ENCODE data around the gene TMEM204. TPM values are rescaled to one million over a fixed set of nuclear protein-coding genes. Genes with fewer than 3 reads are reported as not detected.

Gene TMEM204
- polyA plus RNA-seq, 1 of the 3 experiments (the other 2 are of a cell fraction): 2.3 TPM

- no peak for DNase-seq
- no peaks in the 10 kb centered on the region for H3F3A ChIP-seq (replicated peaks; ENCODE audit: insufficient read depth)
- H2AFZ ChIP-seq (ENCODE audit: low read depth): no peak overlapping the region
- H3K27ac ChIP-seq (ENCODE audit: low read depth in 2 of 2, low read length in 1 of 2): no peak overlapping the region; a peak in 2 of 4 replicates
- H3K4me2 ChIP-seq: no peak overlapping the region
- no peaks in the 10 kb centered on the region for H4K20me1 ChIP-seq (ENCODE audit: insufficient read depth)
- H3K9me2 ChIP-seq: no peaks in the 10 kb centered on the region
- TF ChIP-seq MAX (IDR thresholded peaks at IDR 0.05; ENCODE audit: low read depth) (no peak), USF2 (IDR thresholded peaks at IDR 0.05; ENCODE audit: borderline replicate concordance, low read depth, low read length) (no peak), TAF1 (IDR thresholded peaks at IDR 0.05; ENCODE audit: borderline replicate concordance, low read depth, low read length) (no peak), NFIC (IDR thresholded peaks at IDR 0.05; ENCODE audit: borderline replicate concordance) (no peak), RAD21 (IDR thresholded peaks at IDR 0.05; ENCODE audit: low read length) (no peak), FOXM1 (IDR thresholded peaks at IDR 0.05; ENCODE audit: low read depth) (no peak), CHD2 (IDR thresholded peaks at IDR 0.05; ENCODE audit: low read length, partially characterized antibody) (no peak), GATA2 (CRISPR knock-in tag; IDR thresholded peaks at IDR 0.05) (no peak), MXI1 (IDR thresholded peaks at IDR 0.05; ENCODE audit: low read depth, low read length) (no peak), SIN3A (IDR thresholded peaks at IDR 0.05; ENCODE audit: borderline replicate concordance, low read depth, low read length) (no peak), POLR2AphosphoS5 (IDR thresholded peaks at IDR 0.05; ENCODE audit: low read depth, low read length) (no peak), RXRA (IDR thresholded peaks at IDR 0.05; ENCODE audit: borderline replicate concordance, low read depth) (no peak), EP300 (IDR thresholded peaks at IDR 0.05; ENCODE audit: borderline replicate concordance in 1 of 2, low read depth in 1 of 2, low read length in 1 of 2) (no peak), FOXJ3 (CRISPR knock-in tag; IDR thresholded peaks at IDR 0.05) (no peak), ZBTB33 (IDR thresholded peaks at IDR 0.05; ENCODE audit: borderline replicate concordance, low read depth) (no peak), GABPA (IDR thresholded peaks at IDR 0.05; ENCODE audit: low read depth) (no peak), ELF1 (IDR thresholded peaks at IDR 0.05) (no peak), CTCF (IDR thresholded peaks at IDR 0.05) (no peak)
- ChIA-PET CTCF (no interaction called here), POLR2A (interaction anchor here (0.6 kb wide), 1 partner anchor 108 kb away, joined by 8 read pairs; no protein-coding TSS in a partner anchor)
- peaks cover 5 to 49% of the 10 kb centered on the region in 2 experiments; a peak in 2 of 4 replicates for H3K4me1 ChIP-seq (ENCODE audit: control insufficient read depth in 1 of 2, insufficient read depth in 2 of 2, low read depth in 1 of 2, low read length in 1 of 2)
- H3K27me3 ChIP-seq (ENCODE audit: insufficient read depth): no peaks in the 10 kb centered on the region
- H3K4me3 ChIP-seq (ENCODE audit: low read depth in 2 of 2, low read length in 1 of 2): no peak overlapping the region
- no peak overlapping the region for H3K9ac ChIP-seq
- no peaks in the 10 kb centered on the region for H3K79me2 ChIP-seq (ENCODE audit: insufficient read depth)
- whole genome bisulfite sequencing (ENCODE audit: low lambda C conversion rate): 96% methylated on average over 19 of the region's 29 CpGs
- no peaks in the 10 kb centered on the region for H3K9me3 ChIP-seq
- no peaks in the 10 kb centered on the region for H3K36me3 ChIP-seq (replicated peaks in 1 of 2; ENCODE audit: control insufficient read depth in 1 of 2, insufficient read depth in 2 of 2, low read length in 1 of 2)
Observed at GRCh38 chr16:1528921-1529537, 4.4 kb upstream of the TMEM204 start.
